AG08395 (cell line): ENCODE measurements around the gene NOP9.
A peak's percentile ranks its signal among the peaks of the same experiment; 100 is the strongest.

Experiments used
- DNase-seq: peaks from one replicate; pipeline ENCODE4 v3.0.0; 2012; ENCODE audit warnings: mixed read lengths, low spot score

The NOP9 gene

GRCh38 chr14:24263848-24264247 is 35.8 kb upstream of the NOP9 start:
- no peak for DNase-seq

- no peak for DNase-seq
These were observed 35.4 kb upstream of the NOP9 start for GRCh38 chr14:24264298-24264697.

GRCh38 chr14:24266344-24267244 is 33.1 kb upstream of the NOP9 start:
- DNase-seq, result no peak

DNA sequence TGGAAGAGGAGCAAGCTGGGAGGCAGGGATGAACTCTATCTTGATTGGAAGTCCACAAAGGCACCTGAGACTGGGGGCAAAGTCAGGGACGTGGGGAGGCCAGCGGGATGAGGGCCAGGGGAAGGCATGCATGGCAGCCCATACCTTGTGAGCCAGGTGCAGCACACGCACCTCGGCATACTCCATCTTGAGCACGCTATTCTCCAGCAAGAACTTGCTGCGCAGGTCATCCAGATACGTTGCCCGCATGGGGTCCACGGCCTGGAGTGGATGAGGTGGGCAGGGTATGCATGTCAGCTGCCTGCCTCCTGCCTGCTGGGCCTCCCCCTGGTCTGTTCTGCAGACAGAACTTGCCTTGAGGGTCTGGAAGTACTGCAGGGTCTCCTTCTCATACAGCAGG is 32.1 kb upstream of the NOP9 start:
- no peak for DNase-seq

GRCh38 chr14:24268225-24268624 is 31.4 kb upstream of the NOP9 start:
- no peak for DNase-seq

DNA sequence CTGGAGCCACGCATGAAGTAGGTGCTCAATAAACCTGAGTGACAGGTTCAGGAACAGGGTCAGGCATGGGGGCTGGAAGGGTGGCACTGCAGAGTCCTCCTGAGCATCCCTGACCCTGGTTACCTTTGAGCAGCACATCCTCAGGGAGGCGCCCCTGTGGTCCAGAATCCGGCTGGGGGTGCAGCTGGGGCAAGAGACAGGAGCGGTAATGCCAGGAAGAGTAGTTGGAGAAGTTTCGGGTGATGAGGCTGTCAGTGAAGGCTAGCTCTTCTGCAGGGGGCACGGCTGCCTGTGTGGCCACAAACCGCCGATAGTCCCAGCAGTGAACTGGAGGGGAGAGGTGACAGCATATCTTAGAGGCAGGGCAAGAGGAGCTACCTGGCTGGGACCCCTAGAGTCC is 30.3 kb upstream of the NOP9 start:
- no peak for DNase-seq

DNA sequence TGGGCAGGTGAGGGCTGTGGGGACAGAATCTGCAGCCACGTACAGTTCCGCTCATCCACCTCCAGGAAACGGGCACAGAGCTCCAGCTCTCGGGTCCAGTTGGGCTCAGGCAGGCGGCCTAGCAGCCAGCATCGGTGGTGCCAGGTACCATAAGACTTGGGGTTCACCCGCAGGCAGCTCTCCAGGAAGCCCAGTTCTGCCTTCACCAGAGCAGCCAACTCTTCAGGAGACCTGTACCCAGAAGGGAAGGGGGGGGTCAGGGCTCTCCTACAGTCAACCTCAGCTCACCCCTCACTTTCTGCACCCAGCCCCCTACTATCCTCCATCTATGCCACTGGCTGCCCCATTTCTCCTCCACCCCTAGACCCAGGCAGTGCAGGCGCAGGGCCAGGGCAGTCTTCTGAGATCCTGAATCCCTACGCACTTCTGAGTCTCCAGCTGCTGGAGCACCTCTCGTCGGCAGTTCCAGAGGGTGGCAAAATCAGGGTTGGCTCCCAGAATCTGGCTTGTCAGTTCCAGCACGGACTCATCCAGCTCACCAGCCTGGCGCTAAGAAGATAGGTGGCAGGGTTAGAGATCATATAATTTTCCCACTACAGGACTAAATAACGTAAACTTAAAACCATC is 29.6 kb upstream of the NOP9 start:
- DNase-seq, result no peak

- DNase-seq, result no peak
These were observed 29.0 kb upstream of the NOP9 start for GRCh38 chr14:24270537-24271133.

DNA sequence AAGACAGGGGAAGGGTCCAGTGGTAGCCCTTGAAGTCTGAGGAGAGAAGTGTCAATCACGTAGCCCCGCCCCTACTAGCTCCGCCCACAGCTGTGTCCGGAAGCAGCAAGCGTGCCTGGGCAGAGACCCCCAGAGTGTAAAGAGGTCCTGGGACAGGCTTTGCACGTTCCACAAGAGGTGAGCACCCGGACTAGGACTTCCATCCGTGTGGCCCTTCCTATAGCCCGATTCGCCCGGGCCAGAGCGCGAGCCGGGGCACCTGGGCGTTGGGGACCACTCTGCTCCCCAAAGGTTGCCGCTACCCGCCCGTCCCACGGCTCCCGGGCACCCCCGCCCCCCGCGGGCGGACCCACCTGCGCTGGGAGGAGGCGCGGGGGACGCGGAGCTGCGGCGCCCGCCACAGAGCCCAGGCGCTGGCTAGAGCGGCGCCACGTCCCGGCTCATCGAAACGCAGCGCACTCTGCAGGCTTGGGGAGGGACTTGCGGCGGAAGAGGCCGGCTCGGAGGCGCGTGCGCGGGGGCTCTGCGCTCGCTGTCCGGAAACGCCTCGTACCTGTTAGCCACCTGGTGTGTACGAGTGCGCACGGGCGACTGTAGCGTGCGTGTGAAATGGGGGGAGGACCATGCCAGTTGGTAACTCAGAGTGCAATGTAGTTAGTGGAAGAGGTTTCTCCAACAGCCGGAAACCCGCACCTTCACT is 28.4 kb upstream of the NOP9 start, which contains the start of gene RABGGTA:
Gene RABGGTA (minus strand): TSS at position 464 of the 700 bp plus-strand sequence. CDS start 482 bp downstream, outside the sequence.
- peak; percentile 96 for DNase-seq

- DNase-seq, result no peak
These were observed 27.8 kb upstream of the NOP9 start for GRCh38 chr14:24271834-24272263.

GRCh38 chr14:24272467-24272866 is 27.2 kb upstream of the NOP9 start:
- no peak for DNase-seq

DNA sequence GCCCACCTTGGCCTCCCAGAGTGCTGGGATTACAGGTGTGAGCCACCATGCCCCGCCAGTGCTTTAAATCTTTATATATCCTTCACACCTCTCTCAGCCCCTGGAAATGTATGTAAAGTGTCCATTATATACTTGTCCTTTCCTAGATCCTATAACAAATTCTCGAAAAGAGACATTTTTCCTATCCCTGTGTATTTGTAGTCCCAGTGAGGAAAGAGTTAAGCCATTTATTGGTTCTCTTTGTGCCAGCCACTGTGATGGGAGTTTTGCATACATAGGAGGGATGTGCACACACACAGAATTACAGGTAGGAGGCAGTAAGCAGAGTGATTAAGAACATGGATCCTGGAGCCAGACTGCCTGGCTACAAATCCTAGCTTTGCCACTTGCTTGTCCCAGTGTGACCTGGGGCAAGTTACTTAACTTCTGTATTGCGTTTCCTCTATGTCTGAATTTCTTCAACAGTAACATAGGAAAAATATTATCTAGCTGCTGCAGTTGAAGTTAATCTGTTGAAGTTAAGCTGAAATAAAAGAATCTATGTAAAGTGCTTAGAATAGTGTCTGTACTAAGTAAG is 26.1 kb upstream of the NOP9 start:
- DNase-seq, result no peak

DNA sequence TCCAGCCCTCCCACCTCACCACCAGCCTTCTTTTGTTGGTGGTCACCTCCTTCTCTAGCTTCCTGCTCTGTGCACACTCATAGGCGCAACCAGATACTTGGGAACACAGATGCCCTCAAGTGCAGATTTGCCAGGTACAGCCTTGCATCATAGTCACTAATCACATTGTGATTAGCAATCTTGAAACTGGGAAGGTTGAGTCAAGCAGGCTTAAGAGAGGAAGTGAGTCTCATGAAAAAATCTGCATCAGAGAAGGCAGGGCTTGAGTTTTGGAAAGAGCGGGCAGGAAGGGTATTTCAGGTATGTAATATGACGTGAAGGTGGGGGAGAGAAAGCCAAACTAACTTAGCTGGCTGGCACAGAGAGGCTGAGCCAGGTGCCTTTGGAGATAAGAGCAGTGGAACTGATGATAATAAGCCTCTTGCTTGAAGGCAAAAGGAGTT is 25.5 kb upstream of the NOP9 start:
- DNase-seq, result no peak

- DNase-seq, result no peak
These were observed 22.6 kb upstream of the NOP9 start for GRCh38 chr14:24277071-24277470.

GRCh38 chr14:24277606-24278321 is 21.9 kb upstream of the NOP9 start:
- no peak for DNase-seq

- DNase-seq, result no peak
These were observed 21.2 kb upstream of the NOP9 start for GRCh38 chr14:24278424-24278823.

GRCh38 chr14:24279301-24280186 is 20.1 kb upstream of the NOP9 start:
- peak; percentile 20 for DNase-seq

- no peak for DNase-seq
These were observed 18.7 kb upstream of the NOP9 start for GRCh38 chr14:24280797-24281460.

GRCh38 chr14:24281636-24282035 is 18.0 kb upstream of the NOP9 start:
- DNase-seq, result no peak

- DNase-seq, result no peak
These were observed 16.9 kb upstream of the NOP9 start for GRCh38 chr14:24282736-24283135.
